SK-N-MC (cell line): ENCODE results near the gene IFIH1.

ENCODE experiments used
- DNase-seq: peaks from one replicate; pipeline ENCODE4 v3.0.0-alpha.2; 2011; ENCODE audit warnings: low read depth, low spot score
- H3K27ac ChIP-seq: fragments of 200-600 bp; sonication (generic); 2 replicates; pipeline ENCODE4 v1.5.1; 2016; ENCODE audit warnings: mixed run types
- H3K36me3 ChIP-seq: fragments of 200-600 bp; sonication (generic); 2 replicates; pipeline ENCODE4 v1.6.1; 2017; ENCODE audit warnings: antibody characterized with exemption, low read length, mixed read lengths; ENCODE audit not compliant: insufficient read depth
- H3K4me3 ChIP-seq: fragments of 200-600 bp; sonication (generic); 2 replicates; pipeline ENCODE4 v1.5.1; 2016
- H3K9ac ChIP-seq: fragments of 200-600 bp; sonication (generic); 2 replicates; pipeline ENCODE4 v1.8.0; 2017; ENCODE audit warnings: mixed run types, mixed read lengths; ENCODE audit not compliant: insufficient read length
- H3K9me3 ChIP-seq: fragments of 200-600 bp; sonication (generic); 2 replicates; pipeline ENCODE4 v1.6.1; 2017; ENCODE audit warnings: low read depth, mild to moderate bottlenecking, antibody characterized with exemption, low read length, moderate library complexity, mixed read lengths
- EZH2 ChIP-seq: fragments of 200-600 bp; sonication (generic); IDR thresholded peaks from one replicate; pipeline ENCODE4 v1.6.1; 2017; ENCODE audit warnings: antibody characterized with exemption
- FOXP2 ChIP-seq: optimal IDR thresholded peaks from 2 replicates; pipeline ENCODE3; 2011; ENCODE audit warnings: mild to moderate bottlenecking, moderate library complexity; ENCODE audit not compliant: insufficient read depth; ENCODE audit errors: extremely low read length, control extremely low read depth
- POLR2AphosphoS5 ChIP-seq: IDR thresholded peaks from 2 replicates; pipeline ENCODE4 v1.6.1; 2012; ENCODE audit warnings: mild to moderate bottlenecking, low read depth, low read length, borderline replicate concordance

IFIH1 gene

DNA sequence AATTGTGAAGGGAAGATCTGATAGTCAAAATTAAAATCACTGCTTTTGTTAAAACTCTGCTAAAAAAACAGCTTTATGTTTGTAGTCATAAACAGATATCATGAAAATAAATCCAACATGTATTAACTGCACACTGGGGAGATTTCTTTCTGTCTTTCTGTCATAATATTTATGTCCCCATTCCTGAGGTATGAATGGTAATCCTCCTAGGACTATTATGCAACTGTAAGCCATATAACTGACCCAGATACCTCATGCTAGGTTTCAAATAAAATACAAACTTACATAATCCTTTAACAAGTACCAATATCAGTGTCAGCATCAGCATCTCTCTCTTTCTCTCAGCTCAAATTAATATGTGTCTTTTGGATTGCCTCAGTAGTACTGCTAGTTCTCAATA, 18.2 kb downstream of the IFIH1 start:
- TF ChIP-seq FOXP2, result no peak
- no peak for TF ChIP-seq POLR2AphosphoS5
- no peak for TF ChIP-seq EZH2
- DNase-seq, result no peak
- Histone ChIP-seq H3K27ac (no peak overlapping the region; the same call in 1 of the 2 replicates), H3K9ac (peak overlapping the region; percentile 41), H3K9me3 (no peaks in the 10 kb centered on the region), H3K36me3 (no peaks in the 10 kb centered on the region), H3K4me3 (no peak overlapping the region)

DNA sequence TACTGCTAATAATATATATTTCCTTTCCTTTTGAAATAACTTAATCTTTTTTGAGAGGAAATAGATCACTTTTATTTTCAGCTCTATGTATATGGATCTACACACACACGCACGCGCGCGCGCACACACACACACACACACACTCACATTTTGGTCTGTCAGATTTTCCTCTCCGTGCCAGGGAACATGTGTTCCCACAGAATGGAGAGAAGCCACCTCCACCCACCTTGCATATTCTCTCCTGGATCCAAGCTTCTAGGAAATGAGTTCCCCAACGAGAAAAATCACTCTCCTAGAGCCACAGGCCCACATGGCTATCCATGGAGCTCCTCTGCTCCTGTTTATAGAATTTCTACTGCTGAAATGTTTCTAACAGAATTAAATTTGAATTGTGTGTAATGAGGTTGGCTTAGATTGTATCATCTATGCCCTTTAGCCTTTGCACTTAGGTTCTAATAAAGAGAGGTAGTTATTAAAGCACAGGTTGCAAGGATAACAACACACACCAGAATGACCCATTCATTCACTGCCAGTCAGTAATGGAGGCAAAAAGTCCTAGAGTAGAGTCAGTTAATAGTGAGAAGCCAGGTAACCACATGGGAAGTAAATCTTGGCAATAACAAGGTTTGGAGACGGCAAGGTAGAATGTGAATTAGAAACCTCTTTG, 19.7 kb downstream of the IFIH1 start:
- Histone ChIP-seq H3K27ac (no peak overlapping the region), H3K36me3 (no peaks in the 10 kb centered on the region), H3K4me3 (no peak overlapping the region), H3K9ac (no peak overlapping the region), H3K9me3 (no peaks in the 10 kb centered on the region)
- DNase-seq, result no peak
- no peak for TF ChIP-seq EZH2
- no peak for TF ChIP-seq POLR2AphosphoS5
- no peak for TF ChIP-seq FOXP2

DNA sequence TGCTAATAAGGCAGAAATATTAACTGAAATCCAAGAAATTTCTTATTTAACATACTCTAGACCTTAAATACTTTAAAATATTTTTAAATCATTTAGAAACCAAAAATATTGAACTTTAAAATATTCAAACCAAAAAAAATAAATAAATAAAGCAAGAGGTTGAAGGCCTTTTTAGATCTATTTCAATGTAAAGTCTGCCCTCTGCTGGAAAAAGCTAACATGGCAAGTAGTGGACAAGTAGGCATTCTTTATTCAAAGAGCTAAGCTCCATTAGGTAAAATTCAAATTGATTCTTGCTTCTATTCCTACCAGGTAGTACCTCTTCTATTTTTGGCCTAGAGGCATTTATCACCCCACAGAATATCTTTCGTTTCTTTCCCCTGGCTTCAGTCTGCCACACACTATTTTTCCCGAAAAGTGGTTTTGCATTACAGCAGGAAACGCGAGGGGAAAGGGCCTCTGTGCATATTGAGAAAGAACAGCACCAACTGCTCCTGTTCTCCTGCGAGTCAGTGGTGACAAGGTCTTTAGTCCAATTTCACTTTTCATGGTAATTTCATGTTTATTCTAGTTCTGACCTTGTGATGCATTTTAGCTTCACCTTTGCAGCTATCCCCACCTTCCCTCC, 20.4 kb downstream of the IFIH1 start:
- TF ChIP-seq FOXP2, result no peak
- TF ChIP-seq POLR2AphosphoS5, result no peak
- TF ChIP-seq EZH2, result no peak
- no peak overlapping the region for H3K4me3 ChIP-seq
- no peaks in the 10 kb centered on the region for H3K9me3 ChIP-seq
- no peaks in the 10 kb centered on the region for H3K36me3 ChIP-seq
- DNase-seq, result peak; percentile 83
- peak overlapping the region; percentile 54 for H3K9ac ChIP-seq
- no peak overlapping the region for H3K27ac ChIP-seq

DNA sequence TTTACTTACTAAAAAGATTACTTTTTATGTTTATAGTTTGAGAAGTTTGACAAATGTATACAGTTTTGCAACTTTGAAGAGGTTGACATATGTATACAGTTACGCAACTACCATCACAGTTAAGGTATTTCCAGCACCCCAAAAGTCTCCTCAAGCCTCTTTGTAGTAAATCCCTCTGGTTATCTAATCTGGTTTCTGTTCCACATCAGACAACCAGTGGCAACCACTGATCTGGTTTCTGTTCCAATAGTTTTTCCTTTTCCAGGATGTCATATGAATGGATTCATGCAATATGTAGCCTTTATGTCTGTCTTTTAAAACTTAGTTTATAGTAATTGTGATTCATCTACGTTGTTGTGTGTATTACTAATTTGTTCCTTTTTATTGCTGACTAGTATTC, 23.5 kb downstream of the IFIH1 start:
- Histone ChIP-seq H3K9me3 (no peaks in the 10 kb centered on the region), H3K36me3 (no peaks in the 10 kb centered on the region), H3K9ac (no peak overlapping the region), H3K4me3 (no peak overlapping the region), H3K27ac (no peak overlapping the region)
- no peak for TF ChIP-seq FOXP2
- TF ChIP-seq EZH2, result no peak
- TF ChIP-seq POLR2AphosphoS5, result no peak
- DNase-seq, result no peak

DNA sequence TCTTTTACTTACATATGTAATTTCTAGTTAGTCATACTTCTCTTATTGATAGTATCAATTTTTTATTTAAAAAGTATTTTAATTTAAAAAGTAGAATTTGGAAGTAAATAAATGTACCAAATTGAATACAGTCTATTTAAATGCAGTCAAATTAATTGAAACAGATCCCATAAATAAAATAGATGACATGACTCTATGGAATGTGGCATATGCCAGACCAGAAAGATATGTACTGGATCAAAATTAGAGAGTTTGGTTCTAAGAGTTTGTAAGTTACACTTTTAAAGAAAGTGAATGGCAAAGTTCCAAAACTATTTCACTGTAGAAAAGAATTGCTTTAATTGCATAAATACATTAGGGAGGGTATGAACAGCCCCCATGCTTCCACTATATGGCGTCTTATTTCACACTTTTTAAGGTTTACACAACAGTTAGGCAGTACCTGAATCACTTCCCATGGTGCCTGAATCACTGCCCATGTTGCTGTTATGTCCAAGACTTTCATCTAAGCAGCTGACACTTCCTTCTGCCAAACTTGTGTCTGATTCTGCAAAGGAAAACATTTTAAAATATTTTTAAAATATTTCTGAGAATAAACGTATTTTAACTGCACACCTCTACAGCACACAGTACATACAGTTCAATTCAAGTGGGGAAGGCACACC, 25.2 kb downstream of the IFIH1 start:
- Histone ChIP-seq H3K27ac (no peak overlapping the region), H3K36me3 (no peaks in the 10 kb centered on the region), H3K9ac (no peak overlapping the region), H3K4me3 (no peak overlapping the region), H3K9me3 (no peaks in the 10 kb centered on the region)
- TF ChIP-seq POLR2AphosphoS5 (no peak), EZH2 (no peak), FOXP2 (no peak)
- no peak for DNase-seq

DNA sequence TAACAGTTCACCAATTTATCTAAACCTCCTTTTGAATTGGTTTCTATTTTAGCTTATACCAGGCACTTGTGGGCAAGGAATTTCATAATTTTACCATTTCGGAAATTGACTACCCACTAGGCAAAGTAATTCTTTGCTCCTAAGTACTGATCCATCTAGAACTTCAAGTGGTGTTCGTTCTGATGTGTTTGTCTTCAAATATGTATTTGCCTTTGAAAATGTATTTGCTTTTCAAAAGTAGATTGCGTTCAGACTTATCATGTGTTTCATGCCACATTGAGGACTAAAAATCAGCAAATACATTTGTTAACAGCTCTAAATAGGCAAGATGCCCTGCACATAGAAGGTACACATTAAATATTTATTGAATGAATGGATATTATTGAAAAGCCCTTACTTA, 26.7 kb downstream of the IFIH1 start:
- TF ChIP-seq EZH2 (no peak), FOXP2 (no peak), POLR2AphosphoS5 (no peak)
- Histone ChIP-seq H3K9me3 (no peaks in the 10 kb centered on the region), H3K4me3 (no peak overlapping the region), H3K9ac (no peak overlapping the region), H3K36me3 (no peaks in the 10 kb centered on the region), H3K27ac (no peak overlapping the region)
- DNase-seq, result no peak

DNA sequence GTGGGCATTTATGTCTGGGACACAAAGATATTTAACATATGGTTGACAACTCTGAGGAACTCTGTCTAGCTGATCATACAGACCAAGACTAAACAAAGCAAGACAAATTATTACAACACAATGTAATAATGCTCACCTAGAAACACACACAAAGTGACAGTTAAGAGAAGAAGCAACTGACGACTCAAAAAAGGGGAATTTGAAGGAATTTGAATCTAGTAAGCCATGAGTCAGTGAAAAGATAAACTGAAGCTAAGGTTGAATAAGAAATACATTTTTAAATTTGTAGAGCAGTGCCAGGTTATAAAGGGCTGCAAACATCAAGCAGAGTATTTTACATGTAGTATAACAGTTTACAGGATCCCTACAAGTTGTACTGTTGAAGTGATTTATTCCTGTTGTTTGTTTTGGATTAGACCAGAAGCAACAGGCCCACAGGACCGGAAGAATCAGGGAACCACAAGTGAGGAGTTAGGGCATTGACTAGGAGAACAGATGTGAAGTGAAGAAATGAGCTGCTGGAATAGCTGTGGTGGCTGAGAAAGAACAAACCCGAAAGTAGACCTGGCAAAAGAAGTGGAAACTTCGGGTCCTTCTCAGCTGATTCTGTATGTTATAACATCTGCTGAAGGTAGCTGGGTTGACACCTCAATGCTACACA, 35.6 kb downstream of the IFIH1 start:
- no peaks in the 10 kb centered on the region for H3K9me3 ChIP-seq
- H3K9ac ChIP-seq, result no peak overlapping the region
- H3K4me3 ChIP-seq, result no peak overlapping the region
- no peak for TF ChIP-seq FOXP2
- no peak for TF ChIP-seq POLR2AphosphoS5
- TF ChIP-seq EZH2, result no peak
- no peak for DNase-seq
- H3K36me3 ChIP-seq, result no peaks in the 10 kb centered on the region
- H3K27ac ChIP-seq, result no peak overlapping the region

DNA sequence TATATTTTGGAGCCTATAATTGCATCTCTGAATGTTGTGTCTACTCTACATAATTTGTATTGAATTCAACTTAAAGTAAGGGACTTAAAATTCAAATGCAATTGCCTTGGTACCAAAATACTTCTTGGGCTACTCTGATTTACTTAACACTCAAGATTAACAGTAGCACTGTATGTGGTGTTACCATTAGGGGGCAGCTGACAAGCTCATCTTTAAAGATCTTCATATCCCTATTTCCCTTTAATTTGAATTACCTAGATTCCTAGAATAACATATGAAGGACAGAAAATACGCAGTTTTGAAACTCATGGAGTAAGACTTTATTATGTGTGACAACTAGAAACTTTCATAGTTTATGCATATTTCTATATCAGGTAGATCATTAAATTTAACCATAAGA, 37.8 kb downstream of the IFIH1 start:
- no peak overlapping the region for H3K4me3 ChIP-seq
- no peaks in the 10 kb centered on the region for H3K9me3 ChIP-seq
- DNase-seq, result no peak
- H3K36me3 ChIP-seq, result no peaks in the 10 kb centered on the region
- TF ChIP-seq EZH2, result no peak
- no peak for TF ChIP-seq FOXP2
- no peak overlapping the region for H3K27ac ChIP-seq
- no peak overlapping the region for H3K9ac ChIP-seq
